Right renal cortex interstitium (tissue), 3 donors: ENCODE measurements around the gene BCOR. TPM values are rescaled to one million over a fixed set of nuclear protein-coding genes. Genes with fewer than 3 reads are reported as not detected.

Source experiments
- DNase-seq, 3 donors: peaks; one replicate each; pipeline ENCODE4 v3.0.0-alpha.2; 2013; ENCODE audit warnings: low read depth in 3 of 3, low spot score in 2 of 3
- polyA plus RNA-seq, 3 donors: library from polyadenylated mRNA; unstranded; fragments of 120-200 nt; gene quantifications; one replicate each; pipeline ENCODE4 v1.2.1, GENCODE V29; 2013; ENCODE audit not compliant: insufficient read length in 3 of 3

The BCOR gene
- polyA plus RNA-seq, 3 donors: 47.3 to 57.7 (median 47.9) TPM

DNA sequence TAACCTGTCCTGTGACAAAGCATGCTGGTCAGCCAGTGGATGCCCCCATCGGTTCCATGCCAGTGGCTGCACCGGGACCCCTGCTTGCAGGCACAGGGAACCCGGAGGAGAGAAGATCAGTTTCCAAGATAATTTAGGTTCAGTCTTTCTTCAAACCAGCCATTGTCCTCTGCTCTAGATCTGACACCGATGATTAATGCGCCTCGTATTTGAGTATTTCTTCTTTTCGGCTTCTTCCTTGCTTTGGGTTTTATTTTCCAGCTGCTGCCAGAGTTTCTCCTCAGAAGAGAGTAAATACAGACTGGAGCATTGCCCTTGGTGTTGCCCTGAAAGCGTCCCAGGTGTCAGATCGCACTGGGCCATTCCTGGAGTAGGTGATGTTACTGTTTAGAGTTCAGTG is 19.2 kb upstream of the BCOR start:
- DNase-seq: no peak

DNA sequence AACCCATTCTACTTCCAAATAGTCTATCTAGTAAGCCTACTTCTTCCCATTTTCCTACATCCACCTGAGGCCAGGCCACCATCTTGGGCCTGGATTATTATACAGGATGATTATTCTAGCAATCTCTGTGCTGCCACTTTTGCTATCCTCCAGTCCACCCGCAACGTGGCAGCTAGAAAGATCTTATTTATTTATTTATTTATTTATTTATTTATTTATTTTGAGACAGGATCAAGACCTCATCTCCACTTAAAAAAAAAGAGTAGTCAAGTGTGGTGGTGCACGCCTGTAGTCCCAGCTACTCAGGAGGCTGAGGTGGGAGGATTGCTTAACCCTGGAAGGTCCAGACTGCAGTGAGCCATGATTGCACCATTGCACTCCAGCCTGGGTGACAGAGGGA is 15.2 kb upstream of the BCOR start:
- no peak for DNase-seq

DNA sequence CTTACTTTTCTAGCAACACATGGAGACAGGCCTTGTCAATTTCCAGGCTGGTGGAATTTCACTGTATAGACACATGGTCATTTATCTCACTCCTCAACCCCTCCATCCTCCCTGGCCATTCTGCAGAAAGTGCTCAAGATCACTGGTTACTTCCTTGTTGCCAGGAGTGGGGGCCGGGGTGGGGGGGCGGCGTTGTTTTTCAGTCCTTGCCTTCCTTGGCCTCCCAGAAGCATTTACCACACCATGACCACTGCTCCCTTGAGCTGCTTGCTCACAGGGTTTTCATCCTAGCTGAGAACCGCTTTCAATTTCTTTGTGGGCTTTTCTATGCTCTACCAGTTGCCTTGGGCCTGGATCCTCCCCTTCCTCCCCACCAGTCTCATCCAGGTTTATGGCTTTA is 14.1 kb upstream of the BCOR start:
- no peak for DNase-seq

DNA sequence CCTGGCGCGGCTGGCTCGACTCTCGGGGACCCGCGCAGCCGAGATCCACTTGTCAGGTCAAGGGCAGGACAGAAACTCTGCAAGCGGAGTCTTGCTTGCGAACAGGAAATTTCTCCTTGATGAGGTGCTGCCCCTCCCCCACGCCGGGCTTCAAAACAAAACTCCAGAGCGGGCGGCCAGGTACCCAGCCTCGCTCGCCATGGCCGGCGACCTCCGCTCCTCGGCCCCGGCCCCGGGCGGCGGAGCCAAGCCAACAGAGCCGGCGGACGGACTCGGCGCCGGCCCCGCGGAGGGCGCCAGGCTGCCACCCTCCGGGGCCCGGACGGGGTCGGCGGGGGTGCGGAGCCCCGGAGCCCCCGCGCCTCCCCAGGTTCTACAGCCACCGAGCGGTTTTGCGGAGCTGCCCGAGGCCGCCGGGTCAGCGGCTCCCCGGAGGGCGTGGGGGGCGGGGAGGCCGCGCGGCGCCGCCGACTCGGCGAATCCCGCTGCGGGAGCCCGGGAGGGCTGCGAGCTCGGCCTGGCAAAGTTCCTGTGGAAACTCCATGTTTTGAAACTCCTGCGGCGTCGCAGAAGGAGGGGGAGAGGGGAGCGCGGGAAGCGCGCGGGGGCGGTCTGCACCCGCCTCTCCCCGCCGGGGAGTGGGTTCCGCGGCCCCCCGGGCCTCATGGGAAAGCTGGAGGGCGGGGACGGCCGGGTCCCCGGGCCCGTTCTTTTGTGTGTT is 11.7 kb upstream of the BCOR start:
- DNase-seq: no peak

DNA sequence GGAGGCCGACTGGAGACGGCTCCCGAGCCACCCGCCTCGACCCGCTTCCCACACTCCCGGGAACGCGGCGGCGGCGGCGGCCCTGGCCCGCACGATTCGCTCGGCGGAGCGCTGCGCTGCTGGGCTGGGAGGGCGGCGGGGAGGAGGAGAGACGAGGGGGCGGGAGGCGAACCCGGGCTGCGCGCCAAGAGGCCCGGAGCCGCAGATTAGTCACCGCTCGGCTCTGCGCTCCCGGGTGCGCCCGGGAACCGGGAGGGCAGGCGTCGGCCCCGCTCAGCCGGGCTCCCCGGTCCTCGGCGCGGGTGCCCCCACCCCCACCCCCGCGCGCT is 11.2 kb upstream of the BCOR start:
- DNase-seq: no peak

DNA sequence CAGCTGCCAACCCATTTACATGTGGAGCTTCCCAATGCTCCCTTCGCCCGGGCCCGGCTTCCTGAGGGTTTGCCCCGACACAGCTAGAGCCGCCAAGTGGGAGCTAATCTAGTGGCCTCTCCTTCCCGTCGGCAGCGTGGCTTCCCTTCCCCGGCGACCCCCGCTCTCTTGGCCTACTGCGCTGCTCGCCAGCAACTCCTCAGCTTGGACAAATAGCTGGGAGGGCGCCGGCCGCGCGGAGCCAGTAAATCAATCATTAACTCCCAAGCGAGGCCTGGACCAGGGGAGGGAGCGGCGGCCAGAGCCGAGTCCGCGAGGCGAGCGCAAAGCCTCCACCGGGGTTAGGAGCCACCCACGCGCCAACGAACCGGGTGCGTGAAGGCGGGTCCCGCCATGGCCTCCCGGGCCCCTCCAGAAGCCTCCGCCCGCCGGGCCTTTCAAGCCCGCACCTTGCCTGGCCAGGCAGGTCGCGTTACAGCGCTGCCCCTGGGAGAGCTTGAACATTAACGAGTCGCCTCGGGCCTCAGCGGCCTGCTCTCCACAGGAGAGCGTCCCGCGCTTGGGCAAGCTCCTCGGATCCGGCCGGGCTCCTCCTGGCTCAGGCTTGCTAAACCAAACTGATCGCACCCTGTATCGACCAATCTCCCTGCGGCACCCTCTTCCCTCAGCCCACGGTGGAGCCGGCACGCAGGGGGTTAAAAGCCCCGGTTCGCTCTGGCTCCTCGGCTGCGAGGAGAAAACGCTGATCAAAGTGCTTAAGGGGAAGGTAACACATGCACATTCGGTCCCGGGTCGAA is 10.6 kb upstream of the BCOR start:
- no peak for DNase-seq

DNA sequence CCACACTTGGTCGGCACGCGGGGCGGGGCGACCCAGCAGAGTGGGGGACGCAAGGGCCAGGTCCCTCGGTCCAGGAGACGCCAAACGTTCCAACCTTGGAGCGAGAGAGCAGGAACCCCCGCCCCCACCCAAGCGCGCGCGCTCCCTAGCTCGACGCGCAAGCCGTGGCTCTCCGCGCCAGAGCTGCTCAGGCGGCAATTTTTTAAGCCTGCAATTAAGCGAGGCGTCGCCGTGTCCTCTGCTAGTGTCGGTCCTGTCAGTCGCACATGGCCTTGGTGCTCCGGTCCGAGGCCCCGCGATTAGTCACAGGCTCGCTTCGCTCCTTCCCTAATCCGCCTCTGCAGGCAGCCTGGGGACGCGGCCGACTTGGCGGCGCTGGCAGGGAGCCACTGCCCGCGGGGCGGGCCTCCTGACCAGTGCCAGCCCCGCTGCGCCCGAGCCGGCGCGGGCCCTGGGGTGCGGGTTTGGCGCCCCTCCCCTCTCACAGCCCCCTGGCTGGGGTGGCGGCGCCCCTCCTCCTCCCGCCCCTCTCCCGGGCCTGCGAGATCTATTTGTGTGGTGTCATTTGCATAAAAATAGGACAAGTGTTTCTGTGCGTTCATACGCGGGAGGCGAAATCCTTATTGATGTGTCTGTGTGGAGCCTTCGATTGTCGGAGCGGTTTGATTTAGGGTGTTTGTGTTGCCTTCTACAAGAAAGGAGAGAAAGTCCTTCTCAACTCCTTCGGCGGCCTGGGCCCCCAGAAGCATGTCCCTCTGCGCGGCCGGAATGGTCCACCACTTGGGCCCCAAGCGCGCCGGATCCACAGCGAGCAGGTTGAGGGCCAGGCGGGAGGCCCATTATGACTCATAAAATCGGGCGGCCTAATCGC is 9.8 kb upstream of the BCOR start:
- no peak for DNase-seq

DNA sequence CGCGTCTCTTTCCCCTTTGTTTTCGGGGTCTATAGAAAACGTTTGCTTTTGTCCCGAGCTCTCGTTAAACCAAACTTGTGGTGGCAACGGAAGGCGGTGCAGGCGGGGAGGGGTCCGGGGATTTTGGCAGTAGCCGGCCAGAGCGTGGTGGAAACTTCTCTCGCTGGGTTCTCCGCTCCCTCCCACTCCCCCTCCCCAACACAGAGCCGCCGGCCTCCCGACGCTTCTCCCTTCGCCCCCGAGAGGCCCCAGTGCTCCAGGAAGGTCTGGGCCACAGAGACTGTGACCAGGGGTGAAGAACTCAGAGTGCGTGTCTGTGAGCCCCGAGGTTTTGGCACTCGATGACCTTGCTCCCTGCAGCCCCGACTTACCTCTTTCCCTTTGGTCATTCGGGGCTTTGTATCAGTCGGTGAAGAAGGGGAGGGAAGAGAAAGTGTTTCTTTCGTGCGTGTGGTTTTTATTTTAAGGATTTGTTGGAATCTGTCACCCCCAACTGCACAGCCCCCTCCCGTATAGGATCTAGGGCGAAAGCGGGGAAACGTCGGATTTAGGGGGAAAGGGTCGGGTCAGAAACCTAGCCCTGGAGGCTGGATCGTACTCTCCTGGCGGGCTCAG is 9.0 kb upstream of the BCOR start:
- DNase-seq: no peak

DNA sequence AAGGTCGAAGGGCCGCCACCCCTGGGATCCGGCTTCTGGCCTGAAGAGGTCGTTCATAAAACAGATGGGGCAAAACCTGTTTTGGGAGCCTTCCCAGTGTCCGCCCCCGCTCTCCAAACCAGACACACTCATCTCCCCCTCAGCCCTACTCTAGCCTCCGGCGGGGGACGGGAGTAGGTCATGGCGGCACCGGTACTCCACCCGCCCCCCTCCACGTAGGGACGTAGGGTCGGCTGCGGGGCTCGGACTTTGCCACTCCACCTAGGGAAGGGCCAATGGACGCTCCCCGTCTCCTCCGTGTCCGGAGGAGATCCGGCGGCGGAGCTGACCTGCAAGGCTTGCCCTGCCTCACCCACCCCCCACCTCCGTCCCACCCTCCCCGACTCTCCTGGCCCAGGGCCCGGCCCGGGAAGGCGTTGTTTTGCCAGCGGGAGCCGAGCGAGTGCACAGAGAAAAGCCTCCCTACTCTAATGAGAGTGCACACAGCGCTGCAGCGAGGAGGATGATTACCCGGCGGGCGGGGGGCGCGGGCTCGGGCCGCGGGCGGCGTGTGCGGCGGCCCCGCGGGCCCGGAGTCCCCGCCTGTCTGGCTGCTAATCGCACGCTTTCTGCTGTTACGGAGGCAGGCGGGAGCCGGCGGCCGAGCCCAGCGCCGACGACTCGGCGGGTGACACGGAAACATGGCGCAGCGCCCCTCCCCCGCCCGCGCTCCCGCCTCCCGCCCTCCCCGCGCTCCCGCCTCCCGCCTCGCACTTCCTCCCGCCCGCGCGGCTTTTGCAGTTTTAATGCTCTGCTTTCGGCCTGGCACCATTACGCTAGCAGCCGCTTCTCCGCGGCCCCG is 8.3 kb upstream of the BCOR start:
- DNase-seq: no peak

DNA sequence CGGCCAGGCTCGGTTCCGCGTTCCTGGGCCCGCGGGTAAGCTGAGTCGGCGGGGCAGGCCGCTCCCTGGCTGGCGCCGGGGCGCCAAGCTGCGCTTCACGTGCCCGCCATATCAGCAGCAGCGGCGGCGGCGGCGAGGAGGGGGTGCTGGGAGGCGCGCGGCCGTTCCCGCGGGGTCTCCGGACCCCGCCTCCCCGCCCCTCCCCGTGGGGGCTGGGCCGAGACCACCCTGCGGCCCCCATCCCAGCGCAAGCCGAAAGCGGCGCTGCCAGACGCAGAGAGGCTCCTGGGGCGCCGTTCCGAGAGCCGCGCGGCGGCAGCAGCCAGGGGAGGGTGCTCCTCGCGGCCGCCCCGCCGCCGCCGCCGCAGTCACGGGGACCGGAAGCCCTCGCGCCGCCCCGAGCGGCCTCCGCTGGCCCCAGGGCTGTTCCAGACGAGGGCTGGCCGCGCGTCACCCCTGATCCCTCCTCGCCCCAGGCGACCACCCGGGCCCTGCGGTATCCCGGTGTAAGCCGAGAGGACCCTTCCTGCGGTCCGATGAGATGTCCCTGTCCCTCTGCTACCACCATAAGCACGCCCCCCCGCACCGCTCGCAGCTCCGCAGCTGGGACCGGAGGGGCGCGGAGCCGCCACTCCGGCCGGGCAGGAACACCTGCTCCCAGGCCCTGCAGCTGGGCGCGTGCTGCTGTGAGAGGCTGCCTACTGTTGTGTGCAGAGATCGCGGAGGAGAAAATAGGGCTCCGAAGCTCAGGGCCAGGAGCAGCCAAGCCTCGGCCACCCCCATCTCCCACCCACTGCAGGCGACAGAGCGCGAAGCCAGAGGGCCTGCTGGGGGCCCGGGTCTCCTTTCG is 7.5 kb upstream of the BCOR start:
- no peak for DNase-seq

DNA sequence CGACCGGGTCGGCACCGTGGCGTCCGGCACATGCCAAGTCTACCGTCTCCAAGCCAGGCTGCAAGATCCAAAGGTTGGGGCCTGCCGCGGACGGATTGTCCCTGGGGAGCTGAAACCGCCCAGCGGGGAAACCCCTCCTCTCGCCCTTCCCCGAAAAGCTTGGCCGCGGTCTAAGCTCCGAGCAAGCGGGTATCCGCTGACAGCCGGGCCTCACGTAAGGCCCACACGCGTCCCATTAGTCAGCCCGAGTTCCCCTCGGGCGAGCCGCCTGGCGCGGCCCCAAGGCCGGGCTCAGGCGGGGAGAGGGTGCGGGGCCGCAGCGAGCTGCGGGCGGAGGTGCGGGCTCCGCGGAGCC is 6.8 kb upstream of the BCOR start:
- no peak for DNase-seq

DNA sequence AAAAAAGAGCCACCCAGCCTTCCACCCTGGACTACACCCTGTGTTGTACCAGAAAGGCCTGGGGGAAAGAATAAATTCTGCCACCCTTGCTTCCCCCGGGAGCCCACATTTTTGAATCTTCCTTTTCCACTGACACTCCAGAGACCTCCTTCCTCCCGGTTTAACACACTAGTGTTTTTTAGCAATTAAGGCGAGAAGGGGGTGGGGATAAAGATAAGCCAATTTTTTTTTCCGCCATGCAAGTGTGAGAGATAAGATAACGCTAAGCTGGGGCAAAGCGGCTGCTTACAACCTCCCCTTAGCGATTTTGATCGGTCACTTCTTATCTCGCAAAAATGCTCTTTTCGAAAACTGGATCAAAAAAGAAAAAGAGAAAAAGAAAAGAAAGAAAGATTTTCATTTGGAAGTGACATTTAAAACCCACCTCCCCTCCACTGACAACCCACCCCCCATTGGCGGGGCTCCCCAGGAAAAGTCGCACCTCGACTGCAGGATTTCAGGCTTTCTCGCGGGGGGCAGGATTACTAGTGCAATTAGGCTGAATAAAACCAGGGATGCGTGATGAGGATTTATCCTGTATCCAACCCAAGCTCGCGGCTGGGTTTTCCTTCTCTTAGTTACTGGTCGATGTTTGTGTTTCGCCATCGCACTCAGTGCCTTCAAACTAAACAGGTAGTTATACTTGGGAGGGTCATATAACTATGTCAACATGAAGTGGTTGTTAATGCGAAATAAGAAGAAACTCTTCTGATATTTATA is 6.0 kb upstream of the BCOR start:
- no peak for DNase-seq

DNA sequence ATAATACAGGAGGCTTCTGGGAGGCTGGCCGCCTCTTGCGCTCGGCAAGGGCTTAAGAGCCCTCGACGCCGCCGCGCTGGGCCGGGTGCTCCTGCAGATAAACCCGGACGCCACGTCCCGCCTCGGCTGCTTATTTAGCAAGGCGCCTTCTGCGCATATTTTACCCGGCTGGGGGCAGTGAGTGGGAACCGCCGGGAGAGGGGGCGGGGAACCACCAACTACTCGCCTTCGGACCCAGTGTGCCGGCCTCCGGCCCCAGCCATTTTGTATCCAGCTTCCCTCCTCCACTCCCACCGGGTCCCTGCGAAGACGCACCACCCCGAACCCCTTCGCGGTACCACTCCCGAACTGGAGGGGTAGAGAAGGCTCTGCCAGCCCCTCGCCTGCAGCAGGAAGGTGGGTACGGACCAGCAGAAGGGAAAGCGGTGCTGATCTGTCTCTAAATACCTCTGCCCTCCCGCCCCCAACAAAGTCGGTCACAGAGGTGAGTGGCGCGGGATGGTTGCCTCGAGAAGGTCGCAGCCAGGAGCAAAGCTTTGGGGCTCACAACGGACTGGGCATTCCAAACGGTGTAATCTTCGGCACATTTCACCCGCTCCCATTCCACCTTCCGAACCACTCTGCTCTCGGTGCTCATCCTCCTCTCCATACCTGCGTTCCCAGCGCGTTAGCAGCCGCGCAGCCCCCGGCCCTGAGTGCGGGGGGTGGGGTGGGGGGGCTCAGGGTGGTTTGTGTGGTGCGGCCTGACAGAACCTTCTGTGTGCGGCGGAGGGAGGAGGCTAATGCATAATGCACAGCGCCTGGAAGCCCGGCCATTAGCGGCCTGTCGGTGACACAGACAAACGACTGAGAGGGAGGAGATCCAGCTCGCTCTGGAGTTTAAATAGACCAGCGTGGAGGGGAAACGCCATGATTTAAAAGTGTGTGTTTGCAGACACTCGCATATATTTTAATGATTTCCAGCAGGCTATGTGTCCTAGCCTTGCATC is 4.9 kb upstream of the BCOR start:
- DNase-seq: no peak

DNA sequence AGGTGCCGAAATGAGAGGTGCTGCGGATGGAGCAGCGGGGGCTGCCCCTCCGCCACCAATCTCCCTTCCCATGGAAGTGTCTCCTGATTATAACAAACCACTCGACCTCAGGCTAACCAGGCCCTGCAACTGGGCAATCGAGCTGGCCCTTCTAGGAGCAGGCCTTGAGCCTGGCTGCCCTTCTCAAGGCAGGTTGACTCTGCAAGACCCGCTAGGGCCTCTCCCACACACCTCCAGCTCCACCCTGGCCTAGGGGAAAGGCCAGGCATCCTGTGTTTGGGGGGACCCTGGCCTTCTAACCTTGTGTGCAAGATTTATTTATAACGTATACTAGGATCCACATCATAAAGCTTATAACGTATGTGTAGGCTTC is 3.7 kb upstream of the BCOR start:
- no peak for DNase-seq

DNA sequence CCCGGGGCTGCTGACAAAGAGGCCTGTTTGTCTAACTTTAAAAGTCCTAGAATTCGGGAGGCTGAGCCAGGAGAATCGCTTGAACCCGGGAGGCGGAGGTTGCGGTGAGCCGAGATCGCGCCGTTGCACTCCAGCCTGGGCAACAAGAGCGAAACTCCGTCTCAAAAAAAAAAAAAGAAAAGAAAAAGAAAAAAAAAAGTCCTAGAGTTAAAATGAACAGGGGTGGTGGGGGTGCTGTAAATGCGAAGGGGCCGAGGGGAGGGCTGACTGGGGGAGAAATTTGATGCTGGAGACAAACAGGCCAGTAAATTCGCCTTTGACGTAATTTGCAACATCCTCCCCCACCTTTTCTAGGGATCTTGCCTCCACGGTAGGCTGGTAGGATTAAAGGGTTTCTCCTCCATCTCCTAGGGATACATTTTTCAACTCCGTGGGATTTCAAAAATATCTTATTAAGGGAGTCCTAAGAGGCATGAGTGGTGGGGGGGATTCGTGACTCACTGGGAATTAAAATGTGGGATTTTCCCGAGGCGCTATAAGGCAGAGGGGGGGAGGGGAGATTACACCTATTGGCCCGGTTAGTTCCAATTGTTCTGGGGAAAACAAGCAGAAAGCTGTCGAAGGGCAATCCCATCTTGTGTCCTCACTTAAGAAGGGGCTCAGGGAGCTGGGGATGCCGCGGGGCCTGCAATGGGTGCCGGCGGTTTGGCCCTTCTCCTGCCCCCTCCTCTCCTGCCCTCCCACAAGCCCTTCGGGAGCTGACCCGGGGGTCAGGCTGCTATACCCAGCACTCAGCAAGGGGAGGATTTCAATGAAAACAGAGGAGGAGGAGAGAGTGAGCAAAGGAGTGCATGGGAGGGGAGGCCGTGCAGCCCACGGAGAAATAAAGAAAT is 3.0 kb upstream of the BCOR start:
- no peak for DNase-seq

DNA sequence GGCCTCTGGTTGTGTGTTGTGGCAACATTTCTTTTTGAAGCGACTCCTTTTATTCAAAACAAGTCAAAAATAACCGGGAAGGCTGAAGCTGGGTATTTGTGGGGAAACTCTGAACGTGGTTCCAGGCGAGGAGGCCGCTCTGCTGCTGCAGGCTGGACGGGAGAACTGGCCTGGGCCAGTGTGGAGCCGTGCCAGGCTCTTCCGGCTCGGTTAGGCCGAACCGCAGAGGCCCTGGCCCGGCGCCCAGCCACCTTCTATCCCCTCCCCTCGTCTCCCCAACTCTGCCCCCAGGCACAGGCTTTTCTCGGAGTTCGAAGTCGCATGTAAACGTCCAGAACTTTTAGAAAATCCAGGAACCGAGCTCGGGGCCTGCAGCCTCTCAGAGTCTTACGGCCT is 2.4 kb upstream of the BCOR start:
- no peak for DNase-seq
